Measurements from ENCODE around the gene GPR18. TPM values are rescaled to one million over a fixed set of nuclear protein-coding genes. Genes with fewer than 3 reads are reported as not detected.

The GPR18 gene
- total RNA-seq, 1 experiment from 2014 or later, result not detected

DNA sequence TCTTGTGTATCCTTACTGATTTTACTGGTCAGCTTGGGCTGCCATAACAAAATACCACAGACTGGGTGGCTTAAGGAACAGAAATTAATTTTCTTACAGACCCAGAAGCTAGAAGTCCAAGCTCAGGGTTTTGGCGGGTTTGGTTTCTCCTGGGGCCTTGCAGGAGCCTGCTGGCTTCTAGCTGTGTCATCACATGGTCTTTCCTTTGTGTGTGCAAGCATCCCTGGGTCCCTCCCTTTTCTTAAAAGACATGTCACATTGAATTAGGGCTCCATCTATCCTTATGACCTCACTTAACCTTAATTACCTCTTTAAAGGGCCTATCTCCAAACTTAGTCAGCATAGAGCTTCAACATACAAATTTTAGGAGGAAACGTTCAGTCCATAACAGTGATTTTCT is 34.2 kb downstream of the GPR18 start:
- no peak overlapping the region for H3K4me3 ChIP-seq (ENCODE audit: low read depth, low read length, poor library complexity, severe bottlenecking)
- peaks cover 4% of the 10 kb centered on the region for H3K4me1 ChIP-seq (ENCODE audit: insufficient read depth, low read length, poor library complexity, severe bottlenecking)
- H3K27me3 ChIP-seq (replicated peaks; ENCODE audit: insufficient read depth, low read depth, low read length, poor library complexity), result no peaks in the 10 kb centered on the region
- no peaks in the 10 kb centered on the region for H3K36me3 ChIP-seq (ENCODE audit: insufficient read depth, low read length, poor library complexity, severe bottlenecking)
- no TSS peak for BruUV-seq (replicated peaks)
- ChIA-PET POLR2A (ENCODE audit: low non-redundant PET) (no interaction called here), CTCF (interaction anchor here (0.5 kb wide), 1 partner anchor 9 kb away, joined by 4 read pairs; no protein-coding TSS in a partner anchor)
- peaks cover 8% of the 10 kb centered on the region for H3K9me3 ChIP-seq (ENCODE audit: low read depth, low read length, poor library complexity, severe bottlenecking)
- intact Hi-C loops (cut with micrococcal nuclease; ENCODE audit: unreplicated experiment), result no loop called here
- DNase-seq (ENCODE audit: low spot score), result no peak
- no peak for TF ChIP-seq EZH2 (IDR thresholded peaks at IDR 0.05; ENCODE audit: borderline replicate concordance, low read depth, low read length, poor library complexity, severe bottlenecking)
- TF ChIP-seq, protein P1, sequence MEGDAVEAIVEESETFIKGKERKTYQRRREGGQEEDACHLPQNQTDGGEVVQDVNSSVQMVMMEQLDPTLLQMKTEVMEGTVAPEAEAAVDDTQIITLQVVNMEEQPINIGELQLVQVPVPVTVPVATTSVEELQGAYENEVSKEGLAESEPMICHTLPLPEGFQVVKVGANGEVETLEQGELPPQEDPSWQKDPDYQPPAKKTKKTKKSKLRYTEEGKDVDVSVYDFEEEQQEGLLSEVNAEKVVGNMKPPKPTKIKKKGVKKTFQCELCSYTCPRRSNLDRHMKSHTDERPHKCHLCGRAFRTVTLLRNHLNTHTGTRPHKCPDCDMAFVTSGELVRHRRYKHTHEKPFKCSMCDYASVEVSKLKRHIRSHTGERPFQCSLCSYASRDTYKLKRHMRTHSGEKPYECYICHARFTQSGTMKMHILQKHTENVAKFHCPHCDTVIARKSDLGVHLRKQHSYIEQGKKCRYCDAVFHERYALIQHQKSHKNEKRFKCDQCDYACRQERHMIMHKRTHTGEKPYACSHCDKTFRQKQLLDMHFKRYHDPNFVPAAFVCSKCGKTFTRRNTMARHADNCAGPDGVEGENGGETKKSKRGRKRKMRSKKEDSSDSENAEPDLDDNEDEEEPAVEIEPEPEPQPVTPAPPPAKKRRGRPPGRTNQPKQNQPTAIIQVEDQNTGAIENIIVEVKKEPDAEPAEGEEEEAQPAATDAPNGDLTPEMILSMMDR (conservative IDR thresholded peaks at IDR 0.05; ENCODE audit: low read depth, low read length), result no peak
- no peak overlapping the region for H3K27ac ChIP-seq (ENCODE audit: low read depth, low read length, poor library complexity, severe bottlenecking)

DNA sequence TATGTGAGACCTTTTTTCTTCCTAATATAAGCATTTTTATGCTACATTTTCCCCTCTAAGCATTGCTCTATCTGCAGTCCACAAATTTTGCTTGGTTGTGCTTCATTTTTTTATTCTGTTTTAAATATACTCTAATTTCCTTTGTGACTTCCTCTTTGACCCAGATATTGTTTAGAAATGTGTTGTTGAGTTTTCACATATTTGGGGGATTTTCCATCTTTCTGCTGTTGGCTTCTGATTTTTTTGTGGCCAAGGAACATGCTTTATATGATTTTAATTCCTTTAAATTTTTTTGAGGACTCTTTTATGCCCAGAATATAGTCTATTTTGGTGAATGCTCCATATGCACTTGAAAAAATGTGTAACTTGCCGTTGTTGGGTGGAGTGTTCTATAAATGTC is 34.6 kb downstream of the GPR18 start:
- no peak for TF ChIP-seq EZH2 (IDR thresholded peaks at IDR 0.05; ENCODE audit: borderline replicate concordance, low read depth, low read length, poor library complexity, severe bottlenecking)
- TF ChIP-seq, protein P1 (conservative IDR thresholded peaks at IDR 0.05; ENCODE audit: low read depth, low read length), result no peak
- ChIA-PET CTCF (no interaction called here), POLR2A (ENCODE audit: low non-redundant PET) (no interaction called here)
- peaks cover 8% of the 10 kb centered on the region for H3K9me3 ChIP-seq (ENCODE audit: low read depth, low read length, poor library complexity, severe bottlenecking)
- intact Hi-C loops (cut with micrococcal nuclease; ENCODE audit: unreplicated experiment), result no loop called here
- no peak overlapping the region for H3K27ac ChIP-seq (ENCODE audit: low read depth, low read length, poor library complexity, severe bottlenecking)
- H3K4me1 ChIP-seq (ENCODE audit: insufficient read depth, low read length, poor library complexity, severe bottlenecking), result peaks cover 3% of the 10 kb centered on the region
- H3K4me3 ChIP-seq (ENCODE audit: low read depth, low read length, poor library complexity, severe bottlenecking), result no peak overlapping the region
- BruUV-seq (replicated peaks), result no TSS peak
- H3K36me3 ChIP-seq (ENCODE audit: insufficient read depth, low read length, poor library complexity, severe bottlenecking), result no peaks in the 10 kb centered on the region
- H3K27me3 ChIP-seq (replicated peaks; ENCODE audit: insufficient read depth, low read depth, low read length, poor library complexity), result no peaks in the 10 kb centered on the region
- no peak for DNase-seq (ENCODE audit: low spot score)

DNA sequence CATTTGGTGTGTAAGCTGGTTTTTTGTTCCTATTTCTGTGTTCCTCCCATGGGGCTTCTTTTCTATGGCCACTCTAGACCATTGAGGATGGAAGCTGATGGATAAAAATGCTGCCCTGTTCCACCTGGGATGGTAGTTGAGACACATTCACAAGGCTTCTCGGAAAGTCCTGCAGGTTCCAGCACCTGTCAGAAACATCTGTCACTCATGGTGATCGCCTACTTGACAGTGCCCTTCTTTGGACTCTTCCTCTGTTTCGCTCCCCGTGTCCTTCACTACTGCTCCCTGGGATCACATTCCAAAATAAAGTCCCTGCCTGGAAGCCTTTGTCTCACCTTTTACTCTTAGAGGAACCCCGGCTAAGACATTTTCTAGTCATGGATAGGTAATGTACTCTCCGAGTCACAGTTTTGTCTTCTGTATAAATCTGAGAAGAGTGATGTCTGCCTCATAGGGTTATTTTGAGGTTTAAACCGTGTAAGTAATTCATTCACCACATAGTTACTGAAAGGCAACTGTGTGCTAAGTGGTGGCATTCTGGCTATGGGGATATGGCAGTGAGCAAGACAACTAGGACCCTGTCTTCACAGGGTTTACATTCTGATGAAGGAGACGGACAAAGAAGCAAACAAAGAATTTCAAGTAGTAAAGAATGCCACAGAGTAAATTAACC is 36.5 kb downstream of the GPR18 start:
- H3K27ac ChIP-seq (ENCODE audit: low read depth, low read length, poor library complexity, severe bottlenecking), result no peak overlapping the region
- H3K9me3 ChIP-seq (ENCODE audit: low read depth, low read length, poor library complexity, severe bottlenecking), result peaks cover 8% of the 10 kb centered on the region
- H3K27me3 ChIP-seq (replicated peaks; ENCODE audit: insufficient read depth, low read depth, low read length, poor library complexity), result no peaks in the 10 kb centered on the region
- H3K4me3 ChIP-seq (ENCODE audit: low read depth, low read length, poor library complexity, severe bottlenecking), result no peak overlapping the region
- TF ChIP-seq EZH2 (IDR thresholded peaks at IDR 0.05; ENCODE audit: borderline replicate concordance, low read depth, low read length, poor library complexity, severe bottlenecking), result no peak
- TF ChIP-seq, protein P1 (conservative IDR thresholded peaks at IDR 0.05; ENCODE audit: low read depth, low read length), result no peak
- no peaks in the 10 kb centered on the region for H3K36me3 ChIP-seq (ENCODE audit: insufficient read depth, low read length, poor library complexity, severe bottlenecking)
- intact Hi-C loops (cut with micrococcal nuclease; ENCODE audit: unreplicated experiment), result no loop called here
- ChIA-PET POLR2A (ENCODE audit: low non-redundant PET) (no interaction called here), CTCF (no interaction called here)
- no TSS peak for BruUV-seq (replicated peaks)
- DNase-seq (ENCODE audit: low spot score), result no peak
- no peaks in the 10 kb centered on the region for H3K4me1 ChIP-seq (ENCODE audit: insufficient read depth, low read length, poor library complexity, severe bottlenecking)
